ENCODE measurements around the gene PDCL3. TPM values are rescaled to one million over a fixed set of nuclear protein-coding genes. Genes with fewer than 3 reads are reported as not detected.

The PDCL3 gene
- total and polyA plus RNA-seq, 2 donors (not counting 3 experiments of a cell fraction or from before 2014, with no cell fraction given), result 19.4 to 32.8 TPM

- H3K4me1 ChIP-seq (ENCODE audit: control insufficient read depth, extremely low read depth, insufficient read depth, low read length), result no peaks in the 10 kb centered on the region
- H3K36me3 ChIP-seq (ENCODE audit: control insufficient read depth in 2 of 2, extremely low read depth in 1 of 2, insufficient read depth in 2 of 2, low read length in 2 of 2), result no peaks in the 10 kb centered on the region
- no peak overlapping the region for H2AFZ ChIP-seq (ENCODE audit: low read depth, low read length)
- intact Hi-C loops (cut with micrococcal nuclease) (no loop called here), dilution Hi-C loops (cut with MboI; ENCODE audit: extremely low pct_ligation_motif_present, low sequenced_read_pairs) (no loop called here)
- DNase-seq (ENCODE audit: low read depth, low spot score), result no peak
- no peak overlapping the region for H3K9ac ChIP-seq (replicated peaks; ENCODE audit: extremely low read depth, insufficient read depth, low read length)
- H4K20me1 ChIP-seq (replicated peaks; ENCODE audit: control insufficient read depth, extremely low read depth, insufficient read depth, low read length), result no peaks in the 10 kb centered on the region
- ChIA-PET CTCF (interaction anchor here (2.1 kb wide), 1 partner anchor 17 kb away, joined by 4 read pairs; no protein-coding TSS in a partner anchor), POLR2A (interaction anchor here (0.6 kb wide), 1 partner anchor 63 kb away, joined by 4 read pairs; the partner anchor contains the start of gene PDCL3)
- no peaks in the 10 kb centered on the region for H3K79me2 ChIP-seq (ENCODE audit: control insufficient read depth, insufficient read depth, low read length)
- H3K9me3 ChIP-seq (replicated peaks; ENCODE audit: control insufficient read depth, insufficient read depth, low read length), result no peaks in the 10 kb centered on the region
- peaks cover 4 to 7% of the 10 kb centered on the region in 2 experiments for H3K27me3 ChIP-seq (ENCODE audit: control insufficient read depth in 2 of 2, insufficient read depth in 2 of 2, low read length in 2 of 2)
- H3K27ac ChIP-seq (ENCODE audit: insufficient read depth, low read depth, low read length), result no peak overlapping the region
- H3K4me3 ChIP-seq (replicated peaks in 1 of 3; ENCODE audit: insufficient read depth in 1 of 3, low read depth in 1 of 3, low read length in 3 of 3), result no peak overlapping the region
- TF ChIP-seq CTCF (IDR thresholded peaks at IDR 0.05; ENCODE audit: extremely low read depth in 1 of 2, insufficient read depth in 1 of 2, low read depth in 1 of 2, low read length in 2 of 2) (no peak), POLR2AphosphoS5 (IDR thresholded peaks at IDR 0.05; ENCODE audit: insufficient read depth, low read depth, low read length) (no peak), FOS (IDR thresholded peaks at IDR 0.05; ENCODE audit: borderline replicate concordance, insufficient read depth, low read length) (no peak), GATA2 (IDR thresholded peaks at IDR 0.05; ENCODE audit: insufficient read depth, insufficient read length, low read depth, low read length) (no peak)
- no peak overlapping the region for H3K4me2 ChIP-seq (ENCODE audit: insufficient read depth, low read length)
- no TSS peak for BruUV-seq (replicated peaks)
- no peaks in the 10 kb centered on the region for H3K9me1 ChIP-seq (replicated peaks; ENCODE audit: control insufficient read depth, extremely low read depth, insufficient read depth, low read length)
- no peak for FAIRE-seq
These were observed 62.9 kb downstream of the PDCL3 start for GRCh38 chr2:100625717-100626116.

Small RNA genes within 50 kb of the gene (small RNA-seq; reads per million reads assigned to genes)
- not detected for gene HMGN2P22 (ENCODE audit: insufficient read depth, insufficient read length, low read depth, low replicate concordance)

Other genes starting within 250 kb of the PDCL3 start
- not detected in 2 replicates for gene LONRF2, start 240.5 kb upstream of the PDCL3 start, total RNA-seq
- 0.03 TPM in 1 of 2 replicates, not detected in the other for gene LONRF2, start 240.5 kb upstream of the PDCL3 start, polyA plus RNA-seq
- gene CHST10, start 145.3 kb upstream of the PDCL3 start, total RNA-seq, result 12.3 and 13.1 TPM in 2 replicates
- gene CHST10, start 145.3 kb upstream of the PDCL3 start, polyA plus RNA-seq, result 10.8 and 11.1 TPM in 2 replicates
- gene NMS, start 92.5 kb upstream of the PDCL3 start, total RNA-seq, result not detected in 2 replicates
- not detected in 2 replicates for gene NMS, start 92.5 kb upstream of the PDCL3 start, polyA plus RNA-seq